NB4 (cell line): Measurements from ENCODE around the gene CCDC85A.

ENCODE experiments used
- DNase-seq: peaks from one replicate; pipeline ENCODE4 v3.0.0; 2010; ENCODE audit warnings: low read depth
- H3K4me3 ChIP-seq: one replicate; pipeline ENCODE4 v1.5.1; 2011; ENCODE audit warnings: mild to moderate bottlenecking, low read depth, low read length, moderate library complexity
- MYC ChIP-seq: IDR thresholded peaks from 2 replicates; pipeline ENCODE4 v1.6.1; 2011; ENCODE audit warnings: low read depth, low read length
- POLR2A ChIP-seq: IDR thresholded peaks from 2 replicates; pipeline ENCODE4 v1.6.1; 2011; ENCODE audit warnings: mild to moderate bottlenecking; ENCODE audit not compliant: insufficient read length; ENCODE audit errors: extremely low read depth
- TF ChIP-seq, protein P1 (sequence below): IDR thresholded peaks from one replicate; pipeline ENCODE4 v1.5.1; 2012; ENCODE audit warnings: low read depth, low read length
- TF ChIP-seq, protein P2 (sequence below): IDR thresholded peaks from 2 replicates; pipeline ENCODE4 v1.6.1; 2011; ENCODE audit warnings: low read depth, low read length

CCDC85A gene

DNA sequence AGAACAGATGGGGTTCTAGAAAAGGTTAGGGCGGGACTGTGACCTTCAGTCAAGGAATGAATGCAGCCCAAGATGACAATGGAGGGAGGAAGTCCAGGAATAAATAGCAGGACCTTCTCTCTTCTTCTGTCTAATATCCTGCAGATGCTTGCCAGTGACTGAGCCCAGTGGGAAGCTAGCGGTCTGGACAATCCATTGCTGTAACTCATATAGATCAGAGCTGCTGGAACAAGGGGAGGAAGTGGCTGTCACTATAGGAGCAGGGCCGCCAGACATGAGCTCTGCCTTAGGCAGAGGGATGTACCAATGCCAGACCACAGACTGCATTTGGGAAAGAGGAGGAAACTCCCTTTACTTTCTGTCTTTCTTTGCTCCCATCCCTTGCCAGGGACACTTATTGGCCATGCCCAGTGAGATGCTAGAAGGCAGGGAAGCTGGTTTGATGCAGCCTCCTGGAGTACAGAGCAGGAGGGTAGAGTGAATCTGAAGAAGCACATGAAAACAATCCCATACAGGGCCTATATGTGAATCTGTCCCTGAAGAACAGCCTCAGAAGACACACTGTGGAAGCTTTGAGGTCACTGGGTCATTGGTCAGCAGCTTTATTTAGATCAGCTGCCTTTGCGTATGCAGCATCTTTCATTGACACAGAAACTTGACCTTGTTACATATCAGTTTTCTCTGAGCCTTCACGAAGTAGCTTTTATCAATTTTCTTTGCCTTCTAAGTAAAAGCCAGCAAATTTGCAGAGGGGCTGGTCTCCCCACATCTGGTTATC is 65.4 kb downstream of the CCDC85A start:
- no peak overlapping the region for H3K4me3 ChIP-seq
- no peak for DNase-seq
- no peak for TF ChIP-seq MYC
- TF ChIP-seq, protein P1, sequence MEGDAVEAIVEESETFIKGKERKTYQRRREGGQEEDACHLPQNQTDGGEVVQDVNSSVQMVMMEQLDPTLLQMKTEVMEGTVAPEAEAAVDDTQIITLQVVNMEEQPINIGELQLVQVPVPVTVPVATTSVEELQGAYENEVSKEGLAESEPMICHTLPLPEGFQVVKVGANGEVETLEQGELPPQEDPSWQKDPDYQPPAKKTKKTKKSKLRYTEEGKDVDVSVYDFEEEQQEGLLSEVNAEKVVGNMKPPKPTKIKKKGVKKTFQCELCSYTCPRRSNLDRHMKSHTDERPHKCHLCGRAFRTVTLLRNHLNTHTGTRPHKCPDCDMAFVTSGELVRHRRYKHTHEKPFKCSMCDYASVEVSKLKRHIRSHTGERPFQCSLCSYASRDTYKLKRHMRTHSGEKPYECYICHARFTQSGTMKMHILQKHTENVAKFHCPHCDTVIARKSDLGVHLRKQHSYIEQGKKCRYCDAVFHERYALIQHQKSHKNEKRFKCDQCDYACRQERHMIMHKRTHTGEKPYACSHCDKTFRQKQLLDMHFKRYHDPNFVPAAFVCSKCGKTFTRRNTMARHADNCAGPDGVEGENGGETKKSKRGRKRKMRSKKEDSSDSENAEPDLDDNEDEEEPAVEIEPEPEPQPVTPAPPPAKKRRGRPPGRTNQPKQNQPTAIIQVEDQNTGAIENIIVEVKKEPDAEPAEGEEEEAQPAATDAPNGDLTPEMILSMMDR: no peak
- TF ChIP-seq POLR2A: no peak
- TF ChIP-seq, protein P2, sequence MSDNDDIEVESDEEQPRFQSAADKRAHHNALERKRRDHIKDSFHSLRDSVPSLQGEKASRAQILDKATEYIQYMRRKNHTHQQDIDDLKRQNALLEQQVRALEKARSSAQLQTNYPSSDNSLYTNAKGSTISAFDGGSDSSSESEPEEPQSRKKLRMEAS: no peak

DNA sequence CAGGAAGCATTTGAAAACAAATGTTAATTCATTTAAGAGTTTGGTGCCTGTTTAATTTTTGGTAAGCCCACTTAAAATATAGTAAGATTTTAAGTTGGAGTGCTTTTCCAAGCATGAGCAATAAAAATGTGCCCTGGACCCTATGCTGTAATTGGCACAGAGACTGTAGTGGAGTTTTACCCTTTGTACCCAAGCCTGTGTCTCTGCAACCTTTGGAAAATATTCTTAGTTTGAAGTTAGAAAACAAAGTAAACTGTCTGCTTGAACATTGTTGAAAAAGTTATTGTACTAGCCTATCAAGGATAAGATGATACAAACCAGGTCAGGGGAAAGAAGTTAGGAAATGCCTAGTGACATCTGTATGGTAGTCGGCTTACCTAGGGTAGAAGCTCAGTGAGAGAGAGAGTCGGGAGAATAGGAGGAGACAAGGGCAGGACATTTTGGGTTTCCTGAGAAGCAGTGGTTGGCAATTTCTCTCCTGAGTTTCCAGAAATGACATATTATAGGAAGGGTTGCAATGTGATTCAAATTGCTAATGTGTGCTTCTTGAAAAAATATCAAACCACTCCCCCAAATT is 66.5 kb downstream of the CCDC85A start:
- DNase-seq: no peak
- TF ChIP-seq POLR2A: no peak
- TF ChIP-seq MYC: no peak
- TF ChIP-seq, protein P1: no peak
- TF ChIP-seq, protein P2: no peak
- no peak overlapping the region for H3K4me3 ChIP-seq

DNA sequence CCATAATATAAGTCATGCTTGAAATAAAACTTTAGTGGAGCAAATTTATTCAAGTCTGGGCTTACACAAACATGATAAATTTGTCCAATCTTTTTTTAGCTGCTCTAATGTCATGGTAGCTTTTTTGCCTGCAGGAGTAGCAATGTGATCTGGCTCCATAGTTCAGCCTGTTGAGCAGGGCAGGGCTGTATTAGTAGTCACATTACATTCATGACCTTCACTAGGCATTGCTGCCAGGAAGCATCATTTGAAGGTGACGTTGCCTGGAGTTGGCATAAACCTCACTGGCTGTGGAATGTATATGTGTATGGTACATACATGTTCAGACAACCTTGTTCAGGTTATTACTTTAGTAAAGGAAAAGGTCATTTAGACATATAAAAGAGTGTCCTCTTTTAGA is 76.6 kb downstream of the CCDC85A start:
- DNase-seq: no peak
- TF ChIP-seq, protein P2: no peak
- TF ChIP-seq MYC (no peak), POLR2A (no peak)
- TF ChIP-seq, protein P1: no peak
- H3K4me3 ChIP-seq: no peak overlapping the region

DNA sequence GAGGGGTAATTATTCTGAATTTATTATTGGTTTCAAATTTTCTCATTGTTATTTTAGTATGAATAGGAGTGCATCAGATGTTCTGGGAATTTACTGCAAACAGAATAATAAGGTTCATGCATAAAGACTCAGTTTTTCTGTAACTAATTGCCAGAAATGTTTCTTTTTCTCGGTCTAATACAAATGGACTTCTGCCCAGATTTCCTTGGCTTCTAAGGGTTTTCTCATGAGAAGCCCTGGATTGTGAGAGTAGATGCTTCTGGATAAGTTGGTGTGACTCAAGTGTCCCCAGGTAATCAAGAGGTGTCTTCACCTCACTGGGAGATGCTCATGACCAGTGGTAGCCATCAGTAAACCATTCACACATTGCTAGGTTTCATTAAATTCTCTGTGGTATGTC is 78.5 kb downstream of the CCDC85A start:
- DNase-seq: no peak
- TF ChIP-seq, protein P1: no peak
- TF ChIP-seq POLR2A (no peak), MYC (no peak)
- TF ChIP-seq, protein P2: no peak
- H3K4me3 ChIP-seq: no peak overlapping the region

DNA sequence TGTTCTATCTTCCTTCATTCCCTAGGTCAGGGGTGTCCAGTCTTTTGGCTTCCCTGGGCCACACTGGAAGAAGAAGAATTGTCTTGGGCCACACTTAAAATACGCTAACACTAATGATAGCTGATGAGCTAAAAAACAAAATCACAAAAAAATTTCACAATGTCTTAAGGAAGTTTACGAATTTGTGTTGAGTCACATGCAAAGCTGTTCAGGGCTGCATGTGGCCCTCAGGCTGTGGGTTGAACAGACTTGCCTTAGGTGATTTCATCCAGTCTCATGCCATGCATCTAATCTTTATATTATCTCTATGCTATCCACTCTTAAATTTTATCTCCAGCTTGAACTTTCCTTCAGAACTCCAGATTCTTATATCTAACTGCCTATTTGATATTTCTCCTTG is 80.1 kb downstream of the CCDC85A start:
- DNase-seq: no peak
- H3K4me3 ChIP-seq: no peak overlapping the region
- no peak for TF ChIP-seq POLR2A
- TF ChIP-seq, protein P2: no peak
- no peak for TF ChIP-seq MYC
- TF ChIP-seq, protein P1: no peak
